Breast epithelium (tissue), 4 donors: Measurements from ENCODE around the gene DCUN1D3. TPM values are rescaled to one million over a fixed set of nuclear protein-coding genes. Genes with fewer than 3 reads are reported as not detected.

Source experiments
- DNase-seq, 2 donors: peaks; one replicate each; pipeline ENCODE4 v3.0.0-alpha.2; 2019; ENCODE audit warnings: low spot score in 2 of 2
- H3K27ac ChIP-seq, 2 donors: fragments of 200-600 bp; sonication (generic) in 1 of 2; one replicate each; pipeline ENCODE4 v1.5.1; 2016 to 2019; ENCODE audit warnings: mild to moderate bottlenecking in 1 of 2
- H3K27me3 ChIP-seq, 2 donors: fragments of 200-600 bp; sonication (generic) in 1 of 2; one replicate each; pipeline versions ENCODE4 v1.5.1 to v1.6.0; 2017 to 2019; ENCODE audit warnings: control low read depth in 1 of 2, mild to moderate bottlenecking in 1 of 2
- H3K36me3 ChIP-seq: fragments of 200-600 bp; one replicate; pipeline ENCODE4 v1.5.1; 2019
- H3K4me1 ChIP-seq, 2 donors: fragments of 200-600 bp; sonication (generic); one replicate each; pipeline ENCODE4 v1.5.1; 2016 to 2019; ENCODE audit warnings: control low read depth in 1 of 2
- H3K4me3 ChIP-seq, 3 donors: fragments of 200-600 bp; sonication (generic); 1 replicate in 2 of 3; 2 replicates in 1 of 3; pipeline ENCODE4 v1.5.1; 2016 to 2019; ENCODE audit warnings: mild to moderate bottlenecking in 3 of 3, moderate library complexity in 2 of 3
- H3K9me3 ChIP-seq, 2 donors: fragments of 200-600 bp; sonication (generic) in 1 of 2; one replicate each; pipeline ENCODE4 v1.5.1; 2016 to 2019; ENCODE audit warnings: control low read depth in 1 of 2
- CTCF ChIP-seq, 3 donors: fragments of 450-650 bp; IDR thresholded peaks; one replicate each; pipeline ENCODE4 v1.5.1; 2016 to 2017; ENCODE audit warnings: antibody characterized with exemption in 3 of 3, mild to moderate bottlenecking in 3 of 3, moderate library complexity in 3 of 3
- POLR2A ChIP-seq: fragments of 450-650 bp; IDR thresholded peaks from one replicate; pipeline ENCODE4 v1.6.1; 2016; ENCODE audit warnings: antibody characterized with exemption, mild to moderate bottlenecking, moderate library complexity
- POLR2AphosphoS5 ChIP-seq, 3 donors: sonication (generic); formaldehyde crosslinking; IDR thresholded peaks; one replicate each; pipeline ENCODE4 v1.6.1; 2017; ENCODE audit warnings: antibody characterized with exemption in 3 of 3
- intact Hi-C: fragments of 100-400 bp; cut with DNase I; formaldehyde crosslinking; loops from one replicate; pipeline ENCODE4 v1.15.1; 2023; ENCODE audit warnings: low total_unique reads
- total RNA-seq, 3 donors: library from RNA; depleted of rRNA; stranded (reverse); fragments of >200 nt; gene quantifications; one replicate each; pipeline ENCODE4 v1.1.0, GENCODE V29; 2016

The DCUN1D3 gene
- total RNA-seq, 3 donors from 2014 or later: 22.7 to 43.8 (median 26.2) TPM

GRCh38 chr16:20938426-20938825 is 38.3 kb upstream of the DCUN1D3 start:
- intact Hi-C loops: no loop called here
- Histone ChIP-seq H3K4me3 (no peak overlapping the region), H3K9me3 (no peaks in the 10 kb centered on the region), H3K27me3 (no peaks in the 10 kb centered on the region), H3K36me3 (no peaks in the 10 kb centered on the region), H3K4me1 (no peaks in the 10 kb centered on the region), H3K27ac (no peak overlapping the region)
- TF ChIP-seq CTCF (IDR thresholded peaks at IDR 0.05): no peak
- TF ChIP-seq POLR2A: no peak
- no peak for TF ChIP-seq POLR2AphosphoS5 (IDR thresholded peaks at IDR 0.05)
- no peak for DNase-seq

- no peak for DNase-seq
- intact Hi-C loops: no loop called here
- Histone ChIP-seq H3K27me3 (no peaks in the 10 kb centered on the region), H3K4me1 (no peaks in the 10 kb centered on the region), H3K27ac (no peak overlapping the region), H3K4me3 (no peak overlapping the region), H3K9me3 (no peaks in the 10 kb centered on the region), H3K36me3 (no peaks in the 10 kb centered on the region)
- TF ChIP-seq POLR2AphosphoS5 (IDR thresholded peaks at IDR 0.05) (no peak), POLR2A (no peak), CTCF (IDR thresholded peaks at IDR 0.05) (no peak)
Measured at GRCh38 chr16:20937736-20938135, 37.6 kb upstream of the DCUN1D3 start.

- intact Hi-C loops: no loop called here
- no peak for TF ChIP-seq CTCF (IDR thresholded peaks at IDR 0.05)
- no peak for TF ChIP-seq POLR2A
- TF ChIP-seq POLR2AphosphoS5 (IDR thresholded peaks at IDR 0.05): no peak
- H3K27ac ChIP-seq: no peak overlapping the region
- no peak for DNase-seq
- no peaks in the 10 kb centered on the region for H3K9me3 ChIP-seq
- no peaks in the 10 kb centered on the region for H3K4me1 ChIP-seq
- H3K36me3 ChIP-seq: no peaks in the 10 kb centered on the region
- no peak overlapping the region for H3K4me3 ChIP-seq
- H3K27me3 ChIP-seq: no peaks in the 10 kb centered on the region
Measured at GRCh38 chr16:20933589-20933988, 33.4 kb upstream of the DCUN1D3 start.

- no peaks in the 10 kb centered on the region for H3K27me3 ChIP-seq
- intact Hi-C loops: no loop called here
- H3K9me3 ChIP-seq: no peaks in the 10 kb centered on the region
- DNase-seq: no peak
- H3K4me3 ChIP-seq: no peak overlapping the region
- TF ChIP-seq POLR2A (no peak), CTCF (IDR thresholded peaks at IDR 0.05) (no peak), POLR2AphosphoS5 (IDR thresholded peaks at IDR 0.05) (no peak)
- no peaks in the 10 kb centered on the region for H3K4me1 ChIP-seq
- H3K36me3 ChIP-seq: no peaks in the 10 kb centered on the region
- no peak overlapping the region for H3K27ac ChIP-seq
Measured at GRCh38 chr16:20931066-20931600, 31.0 kb upstream of the DCUN1D3 start.

GRCh38 chr16:20930365-20930690 is 30.2 kb upstream of the DCUN1D3 start:
- H3K4me1 ChIP-seq: no peaks in the 10 kb centered on the region
- no peak overlapping the region for H3K4me3 ChIP-seq
- H3K9me3 ChIP-seq: no peaks in the 10 kb centered on the region
- H3K36me3 ChIP-seq: no peaks in the 10 kb centered on the region
- intact Hi-C loops: no loop called here
- no peak for DNase-seq
- TF ChIP-seq POLR2A (no peak), POLR2AphosphoS5 (IDR thresholded peaks at IDR 0.05) (no peak), CTCF (IDR thresholded peaks at IDR 0.05) (no peak)
- H3K27ac ChIP-seq: peak overlapping the region in 1 of 2 donors; percentile 56
- H3K27me3 ChIP-seq: no peaks in the 10 kb centered on the region
